GM23338 (cell line): ENCODE measurements around the gene SPRR2B.

Source experiments
- CTCF ChIP-seq, 2 experiments: fragments of 200-600 bp in 1 of 2; sonication (generic) in 1 of 2; conservative IDR thresholded peaks; 2 replicates each; pipeline versions ENCODE4 v1.5.1 to v1.6.1; 2016 to 2017; ENCODE audit warnings: antibody characterized with exemption in 2 of 2, low read depth in 2 of 2, mild to moderate bottlenecking in 2 of 2, moderate library complexity in 1 of 2
- EZH2 ChIP-seq: fragments of 200-600 bp; sonication (generic); IDR thresholded peaks from one replicate; pipeline ENCODE4 v1.8.0; 2017; ENCODE audit warnings: antibody characterized with exemption, mild to moderate bottlenecking, low read depth; ENCODE audit not compliant: unreplicated experiment
- EZH2phosphoT487 ChIP-seq: fragments of 200-600 bp; sonication (generic); IDR thresholded peaks from one replicate; pipeline ENCODE4 v1.8.1; 2018; ENCODE audit warnings: antibody characterized with exemption; ENCODE audit not compliant: unreplicated experiment
- JUNB ChIP-seq: IDR thresholded peaks from one replicate; pipeline ENCODE4 v1.6.1; 2016; ENCODE audit warnings: antibody characterized with exemption; ENCODE audit not compliant: unreplicated experiment
- NANOG ChIP-seq: IDR thresholded peaks from 2 replicates; pipeline ENCODE4 v1.6.1; 2016; ENCODE audit warnings: antibody characterized with exemption, borderline replicate concordance
- POLR2AphosphoS5 ChIP-seq: IDR thresholded peaks from 2 replicates; pipeline ENCODE4 v1.6.1; 2016; ENCODE audit warnings: antibody characterized with exemption, low read depth
- REST ChIP-seq: IDR thresholded peaks from one replicate; pipeline ENCODE4 v1.6.1; 2018; ENCODE audit warnings: antibody characterized with exemption; ENCODE audit not compliant: unreplicated experiment
- STAT1 ChIP-seq: IDR thresholded peaks from one replicate; pipeline ENCODE4 v1.6.1; 2016; ENCODE audit warnings: antibody characterized with exemption; ENCODE audit not compliant: unreplicated experiment
- ZNF114 ChIP-seq: fragments of 250-450 bp; sonication (Bioruptor Pico); IDR thresholded peaks from 2 replicates; pipeline ENCODE4 v1.5.0; 2020; ENCODE audit warnings: mild to moderate bottlenecking, moderate library complexity
- TF ChIP-seq, protein P1 (sequence below): IDR thresholded peaks from 2 replicates; pipeline ENCODE4 v1.6.1; 2016; ENCODE audit warnings: antibody characterized with exemption

GRCh38 chr1:153113416-153113815 lies 42.0 kb upstream of the SPRR2B start, which contains the start of gene SPRR2F:
- no peak for TF ChIP-seq POLR2AphosphoS5
- no peak for TF ChIP-seq NANOG
- no peak for TF ChIP-seq ZNF114
- TF ChIP-seq CTCF (conservative IDR thresholded peaks at IDR 0.05; ENCODE audit: low read depth in 2 of 2) = no peak
- TF ChIP-seq JUNB = no peak
- TF ChIP-seq EZH2 = no peak
- TF ChIP-seq EZH2phosphoT487 = no peak
- TF ChIP-seq STAT1 = no peak
- TF ChIP-seq REST = no peak
- TF ChIP-seq, protein P1, sequence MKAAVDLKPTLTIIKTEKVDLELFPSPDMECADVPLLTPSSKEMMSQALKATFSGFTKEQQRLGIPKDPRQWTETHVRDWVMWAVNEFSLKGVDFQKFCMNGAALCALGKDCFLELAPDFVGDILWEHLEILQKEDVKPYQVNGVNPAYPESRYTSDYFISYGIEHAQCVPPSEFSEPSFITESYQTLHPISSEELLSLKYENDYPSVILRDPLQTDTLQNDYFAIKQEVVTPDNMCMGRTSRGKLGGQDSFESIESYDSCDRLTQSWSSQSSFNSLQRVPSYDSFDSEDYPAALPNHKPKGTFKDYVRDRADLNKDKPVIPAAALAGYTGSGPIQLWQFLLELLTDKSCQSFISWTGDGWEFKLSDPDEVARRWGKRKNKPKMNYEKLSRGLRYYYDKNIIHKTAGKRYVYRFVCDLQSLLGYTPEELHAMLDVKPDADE = no peak
